H9 (cell line): ENCODE results near the gene ANKRD12. TPM values are rescaled to one million over a fixed set of nuclear protein-coding genes. Genes with fewer than 3 reads are reported as not detected.

Source experiments
- DNase-seq: peaks from one replicate; pipeline ENCODE4 v3.0.0-alpha.2; 2017
- H2AFZ ChIP-seq: one replicate; pipeline ENCODE4 v1.6.1; 2013; ENCODE audit warnings: mild to moderate bottlenecking, low read length, control low read depth, moderate library complexity
- H2AK5ac ChIP-seq: 2 replicates; pipeline ENCODE4 v1.6.1; 2013; ENCODE audit warnings: low read length, control low read depth, mixed read lengths; ENCODE audit not compliant: insufficient read length
- H2BK120ac ChIP-seq: one replicate; pipeline ENCODE4 v1.6.1; 2013; ENCODE audit warnings: low read depth, mild to moderate bottlenecking, low read length, control low read depth, inconsistent platforms; ENCODE audit not compliant: poor library complexity, severe bottlenecking
- H2BK12ac ChIP-seq: 2 replicates; pipeline ENCODE4 v1.6.1; 2013; ENCODE audit warnings: low read length, control low read depth, mixed read lengths, low read depth; ENCODE audit not compliant: insufficient read length
- H2BK15ac ChIP-seq: 2 replicates; pipeline ENCODE4 v1.6.1; 2013; ENCODE audit warnings: low read depth, low read length, control low read depth
- H2BK20ac ChIP-seq: one replicate; pipeline ENCODE4 v1.6.1; 2013; ENCODE audit warnings: low read depth, mild to moderate bottlenecking, low read length, control low read depth, inconsistent platforms; ENCODE audit not compliant: poor library complexity, severe bottlenecking
- H2BK5ac ChIP-seq: 2 replicates; pipeline ENCODE4 v1.6.1; 2013; ENCODE audit warnings: low read length, control low read depth, mixed read lengths; ENCODE audit not compliant: insufficient read length
- H3K14ac ChIP-seq: 2 replicates; pipeline ENCODE4 v1.6.1; 2013; ENCODE audit warnings: low read length, control low read depth; ENCODE audit not compliant: insufficient read depth
- H3K18ac ChIP-seq: 2 replicates; pipeline ENCODE4 v1.6.1; 2013; ENCODE audit warnings: low read depth, mild to moderate bottlenecking, mixed read lengths, low read length, control low read depth; ENCODE audit not compliant: insufficient read length
- H3K23ac ChIP-seq: 2 replicates; pipeline ENCODE4 v1.6.1; 2013; ENCODE audit warnings: low read length, control low read depth, mixed read lengths, low read depth; ENCODE audit not compliant: insufficient read length
- H3K23me2 ChIP-seq: 2 replicates; pipeline ENCODE4 v1.6.1; 2013; ENCODE audit warnings: low read depth, mild to moderate bottlenecking, mixed read lengths, low read length, control low read depth; ENCODE audit not compliant: insufficient read length, poor library complexity, severe bottlenecking
- H3K27ac ChIP-seq: 2 replicates; pipeline ENCODE4 v1.5.1; 2013; ENCODE audit warnings: low read length, control low read depth, mixed read lengths, low read depth; ENCODE audit not compliant: insufficient read length
- H3K27me3 ChIP-seq: 2 replicates; pipeline ENCODE4 v1.6.1; 2013; ENCODE audit warnings: low read length, control low read depth, inconsistent platforms; ENCODE audit not compliant: insufficient read depth
- H3K4ac ChIP-seq: 2 replicates; pipeline ENCODE4 v1.6.1; 2013; ENCODE audit warnings: low read depth, mild to moderate bottlenecking, control low read depth, inconsistent platforms, low read length, moderate library complexity
- H3K4me1 ChIP-seq: 2 replicates; pipeline ENCODE4 v1.6.1; 2013; ENCODE audit warnings: low read length, control low read depth, inconsistent platforms; ENCODE audit not compliant: insufficient read depth
- H3K4me2 ChIP-seq: 2 replicates; pipeline ENCODE4 v1.6.1; 2013; ENCODE audit warnings: low read length, control low read depth, mixed read lengths; ENCODE audit not compliant: insufficient read length, insufficient read depth
- H3K56ac ChIP-seq: 2 replicates; pipeline ENCODE4 v1.6.1; 2013; ENCODE audit warnings: low read depth, mild to moderate bottlenecking, mixed read lengths, low read length, control low read depth; ENCODE audit not compliant: insufficient read length
- H3K79me1 ChIP-seq: 2 replicates; pipeline ENCODE4 v1.6.1; 2013; ENCODE audit warnings: low read depth, mild to moderate bottlenecking, moderate library complexity, low read length, control low read depth, inconsistent platforms; ENCODE audit not compliant: insufficient read depth, poor library complexity, severe bottlenecking
- H3K79me2 ChIP-seq: 2 replicates; pipeline ENCODE4 v1.6.1; 2013; ENCODE audit warnings: low read length, control low read depth, inconsistent platforms; ENCODE audit not compliant: insufficient read depth
- H3K9ac ChIP-seq: 2 replicates; pipeline ENCODE4 v1.6.1; 2013; ENCODE audit warnings: low read length, control low read depth, mixed read lengths; ENCODE audit not compliant: insufficient read length; ENCODE audit errors: extremely low read depth
- H3K9me3 ChIP-seq: one replicate; pipeline ENCODE4 v1.6.1; 2013; ENCODE audit warnings: low read depth, low read length, inconsistent platforms; ENCODE audit not compliant: control insufficient read depth
- H3T11ph ChIP-seq: one replicate; pipeline ENCODE4 v1.6.1; 2013; ENCODE audit warnings: mild to moderate bottlenecking, low read length, control low read depth, inconsistent platforms
- H4K20me1 ChIP-seq: one replicate; pipeline ENCODE4 v1.6.1; 2013; ENCODE audit not compliant: control insufficient read depth, insufficient read length, insufficient read depth
- H4K5ac ChIP-seq: 2 replicates; pipeline ENCODE4 v1.6.1; 2013; ENCODE audit warnings: low read depth, mild to moderate bottlenecking, mixed read lengths, low read length, control low read depth; ENCODE audit not compliant: insufficient read length
- H4K8ac ChIP-seq: replicated peaks from 2 replicates; pipeline ENCODE4 v1.6.1; 2013; ENCODE audit warnings: low read length, control low read depth, mixed read lengths, low read depth; ENCODE audit not compliant: insufficient read length
- H4K91ac ChIP-seq: 2 replicates; pipeline ENCODE4 v1.6.1; 2013; ENCODE audit warnings: low read depth, mild to moderate bottlenecking, moderate library complexity, mixed read lengths, low read length, control low read depth; ENCODE audit not compliant: insufficient read length
- H3K27ac Mint-ChIP-seq, 3 experiments: 2 replicates in 2 of 3; 3 replicates in 1 of 3; pipeline ENCODE4 v1.8.0; 2020 to 2021; ENCODE audit warnings: mixed read lengths in 3 of 3, mild to moderate bottlenecking in 1 of 3, moderate library complexity in 1 of 3
- H3K27me3 Mint-ChIP-seq: 2 replicates; pipeline ENCODE4 v1.8.0; 2021; ENCODE audit warnings: low read depth, mild to moderate bottlenecking, moderate library complexity, mixed read lengths
- H3K36me3 Mint-ChIP-seq, 3 experiments: 2 replicates in 2 of 3; 3 replicates in 1 of 3; pipeline ENCODE4 v1.8.0; 2020 to 2021; ENCODE audit warnings: low read depth in 3 of 3, mixed read lengths in 3 of 3; ENCODE audit not compliant: insufficient read depth in 1 of 3
- H3K4me1 Mint-ChIP-seq, 2 experiments: 2 replicates each; pipeline ENCODE4 v1.8.0; 2020; ENCODE audit warnings: mixed read lengths in 2 of 2
- H3K4me3 Mint-ChIP-seq, 2 experiments: 2 replicates in 1 of 2; 3 replicates in 1 of 2; pipeline ENCODE4 v1.8.0; 2020 to 2021; ENCODE audit warnings: mild to moderate bottlenecking in 2 of 2, mixed read lengths in 2 of 2, moderate library complexity in 1 of 2
- H3K9me3 Mint-ChIP-seq, 2 experiments: 2 replicates in 1 of 2; 3 replicates in 1 of 2; pipeline ENCODE4 v1.8.0; 2020; ENCODE audit warnings: mild to moderate bottlenecking in 2 of 2, mixed read lengths in 2 of 2, moderate library complexity in 1 of 2
- CTCF ChIP-seq: fragments of 200-600 bp; sonication (generic); conservative IDR thresholded peaks from 3 replicates; pipeline ENCODE4 v1.8.0; 2021; ENCODE audit warnings: antibody characterized with exemption, mild to moderate bottlenecking
- WGBS: extraction: QIAGEN DNeasy Blood & Tissue Kit; methylation state at CpG from one replicate; pipeline ENCODE4 v1.1.7; 2013; ENCODE audit warnings: missing lambda C conversion rate, low lambda C conversion rate, mixed read lengths; ENCODE audit not compliant: insufficient read length; ENCODE audit errors: extremely low coverage; 5-methylcytosine and 5-hydroxymethylcytosine counted together
- total RNA-seq: library from RNA; stranded (reverse); gene quantifications from 2 replicates; pipeline ENCODE4 v1.2.1, GENCODE V29; 2021

ANKRD12 gene
- total RNA-seq, 1 experiment from 2014 or later, result 38.9 TPM

- no CpG with 5 or more reads among the region's 1 CpG for WGBS
- peaks cover 10 to 50% (median 35%) of the 10 kb centered on the region in 3 experiments; a peak in 6 of 7 replicates for H3K36me3 Mint-ChIP-seq
These were observed 139.3 kb downstream of the ANKRD12 start for GRCh38 chr18:9275890-9276289.

More at GRCh38 chr18:9275890-9276289, 139.3 kb downstream of the ANKRD12 start:
- H3K4ac ChIP-seq, result no peak overlapping the region
- no peaks in the 10 kb centered on the region for H3K23me2 ChIP-seq
- no peaks in the 10 kb centered on the region for H3K9me3 ChIP-seq
- H2BK120ac ChIP-seq, result no peak overlapping the region
- Mint-ChIP-seq H3K9me3 (no peaks in the 10 kb centered on the region), H3K4me3 (no peak overlapping the region), H3K27ac (no peak overlapping the region), H3K27me3 (no peaks in the 10 kb centered on the region), H3K4me1 (no peaks in the 10 kb centered on the region)
- H4K5ac ChIP-seq, result no peak overlapping the region
- no peak overlapping the region for H2BK5ac ChIP-seq
- H2BK12ac ChIP-seq, result no peak overlapping the region
- H3K4me2 ChIP-seq, result no peak overlapping the region
- no peak overlapping the region for H3K14ac ChIP-seq
- no peak overlapping the region for H3K56ac ChIP-seq
- no peaks in the 10 kb centered on the region for H3K79me2 ChIP-seq
- no peaks in the 10 kb centered on the region for H3K4me1 ChIP-seq
- no peak overlapping the region for H2BK20ac ChIP-seq
- DNase-seq, result no peak
- no peak overlapping the region for H3K18ac ChIP-seq
- no peaks in the 10 kb centered on the region for H3K27me3 ChIP-seq
- TF ChIP-seq CTCF, result no peak
- H2AK5ac ChIP-seq, result no peak overlapping the region
- H4K8ac ChIP-seq, result no peak overlapping the region
- H2BK15ac ChIP-seq, result no peak overlapping the region
- H2AFZ ChIP-seq, result no peak overlapping the region
- H3K9ac ChIP-seq, result no peak overlapping the region
- no peak overlapping the region for H3K27ac ChIP-seq
- H3K79me1 ChIP-seq, result no peaks in the 10 kb centered on the region
- H3T11ph ChIP-seq, result no peak overlapping the region
- H4K91ac ChIP-seq, result no peak overlapping the region
- no peak overlapping the region for H3K23ac ChIP-seq
- no peaks in the 10 kb centered on the region for H4K20me1 ChIP-seq
